Hepatocyte (in vitro differentiated cells): ENCODE results near the gene AMPD1.

Source experiments
- EZH2phosphoT487 ChIP-seq: fragments of 200-600 bp; sonication (generic); IDR thresholded peaks from one replicate; pipeline ENCODE4 v1.6.1; 2018; ENCODE audit warnings: antibody characterized with exemption, mild to moderate bottlenecking, low read depth, moderate library complexity; ENCODE audit not compliant: unreplicated experiment, severe bottlenecking
- TF ChIP-seq, protein P1 (sequence below): fragments of 200-600 bp; sonication (generic); IDR thresholded peaks from 2 replicates; pipeline ENCODE4 v1.5.1; 2016; ENCODE audit warnings: antibody characterized with exemption, mild to moderate bottlenecking; ENCODE audit not compliant: poor library complexity

DNA sequence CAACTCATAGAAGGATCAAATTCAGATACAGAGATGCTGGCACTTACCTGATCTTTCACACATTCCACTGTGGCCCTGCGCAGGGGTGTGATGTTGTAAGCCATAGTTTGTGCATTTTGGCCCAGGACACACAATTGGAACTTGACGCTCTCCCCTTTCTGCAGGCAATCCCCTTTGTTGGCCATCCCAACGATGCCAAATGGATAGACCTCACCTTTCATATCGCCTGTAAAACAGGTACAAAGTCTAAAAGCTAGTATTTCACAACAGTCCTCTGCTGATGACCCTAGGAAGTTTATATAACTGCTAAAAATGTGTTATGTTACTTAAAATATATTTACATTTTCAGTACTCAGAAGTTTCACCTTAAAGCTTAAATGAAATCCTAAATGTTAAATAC, 25.1 kb upstream of the AMPD1 start:
- TF ChIP-seq EZH2phosphoT487 = no peak
- TF ChIP-seq, protein P1, sequence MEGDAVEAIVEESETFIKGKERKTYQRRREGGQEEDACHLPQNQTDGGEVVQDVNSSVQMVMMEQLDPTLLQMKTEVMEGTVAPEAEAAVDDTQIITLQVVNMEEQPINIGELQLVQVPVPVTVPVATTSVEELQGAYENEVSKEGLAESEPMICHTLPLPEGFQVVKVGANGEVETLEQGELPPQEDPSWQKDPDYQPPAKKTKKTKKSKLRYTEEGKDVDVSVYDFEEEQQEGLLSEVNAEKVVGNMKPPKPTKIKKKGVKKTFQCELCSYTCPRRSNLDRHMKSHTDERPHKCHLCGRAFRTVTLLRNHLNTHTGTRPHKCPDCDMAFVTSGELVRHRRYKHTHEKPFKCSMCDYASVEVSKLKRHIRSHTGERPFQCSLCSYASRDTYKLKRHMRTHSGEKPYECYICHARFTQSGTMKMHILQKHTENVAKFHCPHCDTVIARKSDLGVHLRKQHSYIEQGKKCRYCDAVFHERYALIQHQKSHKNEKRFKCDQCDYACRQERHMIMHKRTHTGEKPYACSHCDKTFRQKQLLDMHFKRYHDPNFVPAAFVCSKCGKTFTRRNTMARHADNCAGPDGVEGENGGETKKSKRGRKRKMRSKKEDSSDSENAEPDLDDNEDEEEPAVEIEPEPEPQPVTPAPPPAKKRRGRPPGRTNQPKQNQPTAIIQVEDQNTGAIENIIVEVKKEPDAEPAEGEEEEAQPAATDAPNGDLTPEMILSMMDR = no peak
